ENCODE measurements around the gene AGO1.

Gene AGO1

GRCh38 chr1:35924838-35925237 is 41.8 kb downstream of the AGO1 start:
- TF ChIP-seq CTCF (IDR thresholded peaks at IDR 0.05; ENCODE audit: low read depth, low read length) = no peak
- DNase-seq (ENCODE audit: extremely low read depth, low read depth) = no peak

GRCh38 chr1:35925741-35926140 is 42.7 kb downstream of the AGO1 start:
- TF ChIP-seq CTCF (IDR thresholded peaks at IDR 0.05; ENCODE audit: low read depth, low read length) = no peak
- peak; percentile 61 for DNase-seq (ENCODE audit: extremely low read depth, low read depth)

- no peak for DNase-seq (ENCODE audit: extremely low read depth, low read depth)
- TF ChIP-seq CTCF (IDR thresholded peaks at IDR 0.05; ENCODE audit: low read depth, low read length) = no peak
These were observed 44.5 kb downstream of the AGO1 start for GRCh38 chr1:35927472-35927871.

GRCh38 chr1:35929730-35930592 is 47.0 kb downstream of the AGO1 start:
- no peak for DNase-seq (ENCODE audit: extremely low read depth, low read depth)
- no peak for TF ChIP-seq CTCF (IDR thresholded peaks at IDR 0.05; ENCODE audit: low read depth, low read length)

GRCh38 chr1:35930593-35931445 is 47.8 kb downstream of the AGO1 start, which contains the start of gene AGO3:
TSS of gene AGO3 (plus strand) at chr1:35931105. CDS start at chr1:35931427, 322 bp downstream.
- TF ChIP-seq CTCF (IDR thresholded peaks at IDR 0.05; ENCODE audit: low read depth, low read length) = no peak
- peak; percentile 30 for DNase-seq (ENCODE audit: extremely low read depth, low read depth)

GRCh38 chr1:35931446-35932157 is 48.6 kb downstream of the AGO1 start:
- no peak for TF ChIP-seq CTCF (IDR thresholded peaks at IDR 0.05; ENCODE audit: low read depth, low read length)
- DNase-seq (ENCODE audit: extremely low read depth, low read depth) = no peak

All from AG09319 (cell line).